Lung (tissue), 12 donors: ENCODE measurements around the gene CIDEB. TPM values are rescaled to one million over a fixed set of nuclear protein-coding genes. Genes with fewer than 3 reads are reported as not detected.

Experiments
- ATAC-seq: fragments of 200-7000 bp; cut with Tn5 transposase; one replicate; pipeline ENCODE4 v1.9.1; 2020; ENCODE audit warnings: moderate number of reproducible peaks; ENCODE audit not compliant: insufficient read depth, low FRiP score
- DNase-seq, 3 donors: peaks; one replicate each; pipeline ENCODE4 v3.0.0-alpha.2; 2013 to 2017
- H3K27ac ChIP-seq, 2 donors: one replicate each; pipeline ENCODE4 v1.5.1; 2013; ENCODE audit warnings: mild to moderate bottlenecking in 2 of 2, moderate library complexity in 2 of 2, control low read depth in 1 of 2, inconsistent platforms in 1 of 2, low read depth in 1 of 2, low read length in 1 of 2
- H3K27me3 ChIP-seq, 3 donors: one replicate each; pipeline ENCODE4 v1.5.1; 2013; ENCODE audit warnings: low read length in 2 of 3; ENCODE audit not compliant: control insufficient read depth in 3 of 3, insufficient read depth in 3 of 3
- H3K36me3 ChIP-seq, 4 donors: one replicate each; pipeline ENCODE4 v1.5.1; 2013; ENCODE audit warnings: low read length in 4 of 4, mild to moderate bottlenecking in 1 of 4, moderate library complexity in 1 of 4; ENCODE audit not compliant: control insufficient read depth in 4 of 4, insufficient read depth in 4 of 4
- H3K4me1 ChIP-seq, 5 donors: one replicate each; pipeline ENCODE4 v1.5.1; 2013; ENCODE audit warnings: low read length in 5 of 5, mild to moderate bottlenecking in 2 of 5, moderate library complexity in 1 of 5; ENCODE audit not compliant: control insufficient read depth in 5 of 5, insufficient read depth in 5 of 5
- H3K4me3 ChIP-seq: one replicate; pipeline ENCODE4 v1.5.1; 2013; ENCODE audit warnings: mild to moderate bottlenecking, control low read depth, moderate library complexity
- H3K9ac ChIP-seq, 2 donors: one replicate each; pipeline ENCODE4 v1.5.1; 2013; ENCODE audit warnings: low read length in 2 of 2, control low read depth in 1 of 2; ENCODE audit not compliant: insufficient read depth in 1 of 2
- H3K9me3 ChIP-seq, 4 donors: one replicate each; pipeline ENCODE4 v1.5.1; 2013; ENCODE audit warnings: low read length in 3 of 4, mild to moderate bottlenecking in 1 of 4, moderate library complexity in 1 of 4; ENCODE audit not compliant: control insufficient read depth in 4 of 4, insufficient read depth in 3 of 4
- WGBS, 2 donors: extraction: QIAGEN DNeasy Blood & Tissue Kit; methylation state at CpG; one replicate each; pipeline ENCODE4 v1.1.7; 2013; 5-methylcytosine and 5-hydroxymethylcytosine counted together
- polyA plus RNA-seq, 2 donors: library from polyadenylated mRNA; stranded (reverse); fragments of 200-250 nt; gene quantifications; one replicate each; pipeline ENCODE4 v1.2.1, GENCODE V29; 2013
- total RNA-seq, 2 donors: library from RNA; depleted of rRNA in 1 of 2; stranded (reverse); fragments of >200 nt in 1 of 2; gene quantifications; one replicate each; pipeline ENCODE4 v1.2.1, GENCODE V29; 2014 to 2021
- TF ChIP-seq, protein P1 (sequence below): IDR thresholded peaks from 2 replicates; pipeline ENCODE4 v1.5.1; 2012; ENCODE audit warnings: mild to moderate bottlenecking; ENCODE audit errors: control extremely low read depth, extremely low read depth
- donor health status: control.
- donor health status: control.
- donor health status: Bipolar disorder and iron deficiency.
- donor health status: healthy.
- donor health status: DM: yes; HTN: yes; CAD: no.

The CIDEB gene
- total and polyA plus RNA-seq, 4 donors: 8.3 to 19.7 (median 14.2) TPM

DNA sequence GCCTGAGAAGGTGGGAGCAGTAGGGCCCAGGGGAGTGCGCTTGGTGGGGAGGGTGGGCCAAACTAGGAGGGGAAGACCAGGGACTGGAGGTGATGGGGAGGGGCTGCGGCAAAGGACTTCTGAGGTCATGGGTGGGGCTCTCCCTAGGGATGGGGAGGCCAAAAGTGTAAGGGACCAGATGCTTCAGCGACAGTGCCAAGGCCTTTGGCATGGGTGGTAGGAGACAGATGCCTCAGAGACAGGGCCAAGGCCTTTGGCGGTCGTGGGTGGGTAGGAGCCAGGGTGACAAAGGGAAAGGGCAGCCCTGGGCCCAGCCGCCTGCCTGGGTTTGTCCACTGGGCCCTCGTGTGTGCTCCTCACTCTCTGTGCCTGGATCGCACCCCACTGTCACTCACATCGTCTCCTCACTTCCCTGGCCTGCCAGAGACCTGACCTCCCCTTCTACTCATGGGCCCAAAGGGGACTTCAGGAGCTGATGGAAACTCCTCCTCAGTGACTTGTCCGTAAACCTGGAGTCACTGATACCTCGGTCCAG, 23.2 kb downstream of the CIDEB start:
- Histone ChIP-seq H3K27me3 (no peaks in the 10 kb centered on the region), H3K9me3 (no peaks in the 10 kb centered on the region), H3K4me3 (no peak overlapping the region), H3K27ac (no peak overlapping the region), H3K9ac (no peak overlapping the region), H3K36me3 (peaks cover 0 to 2% (median under 1%) of the 10 kb centered on the region in 4 donors), H3K4me1 (peaks cover 0 to 5% (median 0%) of the 10 kb centered on the region in 5 donors)
- no peak for DNase-seq
- no peak for ATAC-seq
- TF ChIP-seq, protein P1, sequence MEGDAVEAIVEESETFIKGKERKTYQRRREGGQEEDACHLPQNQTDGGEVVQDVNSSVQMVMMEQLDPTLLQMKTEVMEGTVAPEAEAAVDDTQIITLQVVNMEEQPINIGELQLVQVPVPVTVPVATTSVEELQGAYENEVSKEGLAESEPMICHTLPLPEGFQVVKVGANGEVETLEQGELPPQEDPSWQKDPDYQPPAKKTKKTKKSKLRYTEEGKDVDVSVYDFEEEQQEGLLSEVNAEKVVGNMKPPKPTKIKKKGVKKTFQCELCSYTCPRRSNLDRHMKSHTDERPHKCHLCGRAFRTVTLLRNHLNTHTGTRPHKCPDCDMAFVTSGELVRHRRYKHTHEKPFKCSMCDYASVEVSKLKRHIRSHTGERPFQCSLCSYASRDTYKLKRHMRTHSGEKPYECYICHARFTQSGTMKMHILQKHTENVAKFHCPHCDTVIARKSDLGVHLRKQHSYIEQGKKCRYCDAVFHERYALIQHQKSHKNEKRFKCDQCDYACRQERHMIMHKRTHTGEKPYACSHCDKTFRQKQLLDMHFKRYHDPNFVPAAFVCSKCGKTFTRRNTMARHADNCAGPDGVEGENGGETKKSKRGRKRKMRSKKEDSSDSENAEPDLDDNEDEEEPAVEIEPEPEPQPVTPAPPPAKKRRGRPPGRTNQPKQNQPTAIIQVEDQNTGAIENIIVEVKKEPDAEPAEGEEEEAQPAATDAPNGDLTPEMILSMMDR: no peak
- WGBS, 2 donors: 83 to 89% methylated on average over 11 of the region's 11 CpGs

DNA sequence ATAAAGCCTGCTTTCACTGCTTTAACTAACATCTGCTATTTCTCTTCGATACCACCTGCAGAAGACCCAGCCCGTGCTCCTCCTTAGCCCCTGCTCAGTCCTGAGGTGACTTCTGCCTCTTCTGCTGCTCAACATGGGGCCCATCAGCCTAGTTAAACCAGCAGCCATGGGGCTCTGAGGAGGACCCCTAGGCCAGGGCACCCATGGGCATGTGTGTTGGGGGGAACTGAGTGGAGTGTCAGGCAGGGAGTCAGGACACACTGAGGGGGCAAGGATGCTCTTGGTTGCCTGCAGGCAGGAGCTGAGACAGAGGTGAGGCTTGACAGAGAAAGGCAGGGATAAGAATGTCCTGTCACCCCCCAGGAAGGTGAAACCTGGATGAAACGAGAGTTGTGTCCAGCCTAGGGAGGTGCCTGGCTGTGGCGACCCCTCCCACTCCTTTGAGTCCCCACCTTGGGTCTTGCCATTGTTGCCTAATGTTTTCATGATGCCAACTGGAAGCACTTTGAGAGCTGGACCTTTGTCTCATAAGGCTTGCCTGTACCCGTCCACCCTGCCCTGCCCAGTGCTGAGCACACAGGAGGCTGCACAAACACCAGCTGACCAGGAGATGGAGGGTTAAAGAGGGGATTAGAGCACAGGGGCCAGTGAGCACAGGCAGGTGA, 23.8 kb downstream of the CIDEB start:
- 94% methylated on average over 5 of the region's 5 CpGs for WGBS, 2 donors
- Histone ChIP-seq H3K4me3 (no peak overlapping the region), H3K4me1 (peaks cover 0 to 5% (median 0%) of the 10 kb centered on the region in 5 donors), H3K27me3 (no peaks in the 10 kb centered on the region), H3K9ac (no peak overlapping the region), H3K27ac (no peak overlapping the region), H3K36me3 (no peaks in the 10 kb centered on the region), H3K9me3 (no peaks in the 10 kb centered on the region)
- TF ChIP-seq, protein P1: no peak
- DNase-seq (no peak), ATAC-seq (no peak)

DNA sequence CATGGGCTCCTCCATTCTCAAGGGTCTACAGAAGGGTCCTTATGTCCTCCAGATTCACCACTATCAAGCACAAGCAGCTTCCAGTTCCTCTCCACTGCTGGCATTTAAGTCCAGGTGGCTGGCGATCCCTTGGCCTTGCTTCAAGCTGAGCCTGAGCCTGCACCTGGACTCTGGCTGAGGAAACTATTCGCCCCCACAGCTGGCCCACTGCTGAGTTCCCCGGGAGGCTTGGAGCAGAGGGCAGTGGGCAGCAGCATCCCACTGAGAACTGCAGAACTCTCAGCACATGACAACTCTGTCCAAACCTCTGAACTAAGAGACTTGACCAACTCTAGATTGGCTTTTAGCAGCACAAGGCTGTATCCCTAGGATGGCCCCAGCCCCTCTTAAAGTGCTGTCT, 25.0 kb downstream of the CIDEB start:
- no peak for ATAC-seq
- 75 to 81% methylated on average over 3 of the region's 3 CpGs for WGBS, 2 donors
- Histone ChIP-seq H3K9me3 (no peaks in the 10 kb centered on the region), H3K4me3 (no peak overlapping the region), H3K4me1 (peaks cover 0 to 5% (median 0%) of the 10 kb centered on the region in 5 donors), H3K27me3 (no peaks in the 10 kb centered on the region), H3K9ac (no peak overlapping the region), H3K27ac (peak overlapping the region in 1 of 2 donors; percentile 22), H3K36me3 (no peaks in the 10 kb centered on the region)
- DNase-seq: no peak
- TF ChIP-seq, protein P1: no peak
